ENCODE results near the gene TRABD2B.

TRABD2B gene

DNA sequence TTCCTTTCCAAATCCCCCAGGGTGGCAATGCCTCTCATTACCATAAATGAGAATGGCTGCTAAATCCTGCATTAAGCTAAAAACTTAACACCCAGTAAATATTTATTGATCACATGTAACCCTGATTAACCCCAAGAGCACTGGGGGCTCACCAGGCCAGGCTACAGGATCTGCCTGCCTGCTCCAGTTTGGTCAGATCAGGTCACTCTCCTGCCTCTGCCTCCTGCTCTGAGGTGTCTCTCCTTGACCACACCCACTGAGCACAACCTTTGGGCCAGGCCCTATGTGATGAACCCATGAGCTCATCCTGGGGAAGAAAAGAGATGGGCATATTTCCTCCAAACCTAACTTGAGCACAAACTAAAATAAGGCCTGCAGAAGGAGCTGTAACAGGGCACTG lies 93.5 kb downstream of the TRABD2B start:
- DNase-seq: no peak

DNA sequence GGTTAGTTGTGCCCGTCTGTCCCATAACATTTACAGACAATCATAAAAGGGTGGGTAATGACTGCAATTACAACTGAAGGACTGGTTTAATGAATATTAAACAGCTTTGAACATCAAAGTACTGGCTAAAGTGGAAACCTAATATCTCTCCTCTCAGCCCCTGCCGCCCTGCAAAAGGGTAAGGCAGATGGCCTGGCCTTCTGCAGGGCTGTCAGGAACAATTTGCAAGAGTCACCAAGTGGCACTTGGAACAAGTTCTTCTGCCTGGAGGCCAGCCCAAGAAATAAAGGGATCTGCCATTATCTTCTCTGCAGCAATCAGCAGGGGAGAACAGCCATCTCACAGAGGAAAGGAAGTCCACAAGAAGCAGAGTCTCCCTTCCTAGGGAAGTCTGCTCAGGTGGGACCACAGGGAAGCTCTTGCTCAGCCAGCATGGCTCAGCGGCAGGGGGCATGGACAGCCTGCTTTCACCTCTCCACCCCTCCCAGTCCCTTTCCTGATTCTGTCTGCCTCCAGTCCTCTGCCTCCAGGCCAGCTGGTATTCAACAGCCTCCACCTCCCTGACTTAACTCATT lies 96.1 kb downstream of the TRABD2B start:
- no peak for DNase-seq

DNA sequence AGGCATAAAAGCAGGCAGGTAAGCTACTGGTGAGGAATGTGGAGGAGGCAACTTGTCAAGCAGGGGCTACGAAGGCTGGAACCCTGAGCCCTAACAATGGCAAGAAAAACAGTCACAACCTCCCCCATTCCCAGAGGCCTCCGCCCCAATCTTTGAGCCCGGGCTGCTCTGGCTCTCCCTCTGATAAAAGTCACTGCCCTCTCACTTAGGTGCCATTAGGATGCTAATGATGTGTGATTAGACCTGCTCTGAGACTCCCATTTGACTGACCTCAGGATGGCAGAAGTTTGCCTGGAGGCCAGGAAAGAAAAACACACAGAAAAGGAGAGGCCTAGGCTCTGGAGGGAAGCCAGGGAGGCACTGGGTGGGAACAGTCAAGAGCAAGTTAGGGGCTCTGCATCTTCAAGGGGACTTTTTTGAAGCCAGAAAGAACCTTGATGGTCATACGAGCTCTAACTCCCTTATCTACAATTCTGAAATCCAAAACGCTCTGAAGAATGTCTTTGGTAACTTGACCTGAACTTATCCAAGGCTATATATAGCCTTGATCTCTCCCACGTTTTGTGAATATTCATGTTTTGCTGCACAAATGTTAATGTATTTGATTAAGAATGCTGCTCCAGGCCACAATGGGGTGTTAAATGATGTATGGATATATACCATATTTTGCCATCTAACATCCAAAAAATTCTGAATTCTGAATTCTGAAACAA lies 98.9 kb downstream of the TRABD2B start:
- no peak for DNase-seq

DNA sequence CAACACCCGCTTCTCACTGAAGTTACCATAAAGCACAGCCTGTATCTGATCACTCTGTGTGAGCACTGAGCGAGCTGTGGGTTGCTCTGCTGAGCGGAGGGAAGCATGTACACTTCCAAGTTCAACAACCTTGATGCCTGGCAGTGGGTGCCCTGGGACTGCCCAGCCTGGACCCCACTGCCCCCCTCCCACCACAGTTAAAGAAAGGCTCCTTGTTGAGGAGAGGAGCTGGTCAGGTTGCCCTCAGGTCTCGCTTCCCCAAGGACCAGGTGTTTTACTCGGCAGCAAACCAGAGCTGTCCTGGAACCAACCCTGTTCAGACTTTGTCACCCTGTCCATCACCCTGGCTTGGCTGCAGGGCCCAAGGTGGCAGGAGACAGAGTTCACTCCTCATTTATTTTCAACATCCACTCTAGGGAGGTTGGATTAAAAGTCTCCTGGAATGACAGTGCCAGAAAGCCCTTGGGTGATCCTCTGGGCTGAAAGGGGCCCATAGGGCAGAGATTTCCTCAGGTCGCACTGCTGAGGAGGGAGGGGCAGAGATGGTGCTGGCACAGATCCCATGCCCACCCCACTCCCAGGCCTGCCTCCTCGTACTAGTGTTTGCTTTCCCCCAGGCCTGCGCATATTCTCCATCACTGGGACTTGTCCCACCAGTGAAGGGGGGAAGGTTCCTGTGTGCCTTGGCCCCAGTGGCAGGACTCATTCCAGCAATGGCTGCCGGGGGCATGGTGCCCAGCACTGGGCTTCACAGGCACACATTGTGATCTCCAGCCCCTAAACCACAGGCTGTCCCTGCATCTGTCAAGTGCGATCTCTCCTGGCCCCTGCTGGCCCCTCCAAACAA lies 101.7 kb downstream of the TRABD2B start:
- DNase-seq: no peak

DNA sequence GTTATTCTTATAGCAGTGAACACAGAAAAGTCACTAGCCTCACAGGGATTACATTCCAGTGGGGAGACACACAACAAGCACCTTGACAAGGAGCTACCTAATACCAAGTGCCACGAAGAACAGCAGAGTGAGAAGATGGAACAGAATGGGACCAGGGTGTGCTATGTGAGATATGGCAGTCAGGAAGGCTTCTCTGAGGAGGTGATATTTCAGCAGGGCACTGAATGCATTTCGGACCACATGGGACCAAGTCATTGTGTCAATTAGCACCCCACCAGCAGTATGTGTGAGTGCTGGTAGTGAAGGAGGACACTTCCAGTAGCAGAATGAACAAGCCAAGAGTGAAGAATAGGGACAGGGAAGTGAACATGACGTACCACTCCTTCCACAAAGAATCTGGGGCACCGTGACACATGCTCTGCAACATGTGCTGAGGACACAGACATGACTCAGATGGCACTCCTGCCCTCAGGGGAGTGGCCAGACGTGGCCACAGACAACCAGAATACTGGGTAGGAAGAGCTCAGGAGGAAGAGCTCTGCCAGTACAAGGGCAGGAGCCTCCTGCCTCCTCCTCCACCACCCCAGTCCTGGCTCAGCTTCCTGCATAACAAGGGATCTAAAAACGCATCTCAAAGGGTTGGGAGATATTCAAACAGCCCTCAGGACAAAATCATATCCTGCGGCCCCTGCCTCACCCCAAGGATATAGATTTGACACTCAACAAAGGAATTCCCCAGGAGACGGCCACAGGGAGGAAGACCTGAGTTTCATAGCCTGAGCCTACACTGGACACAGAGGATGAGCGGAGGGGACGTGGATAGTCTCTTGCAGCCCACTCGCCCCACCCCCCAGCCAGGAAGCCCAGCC lies 102.5 kb downstream of the TRABD2B start:
- no peak for DNase-seq

- no peak for DNase-seq
Measured at GRCh38 chr1:47893412-47893811, 103.8 kb downstream of the TRABD2B start.

- DNase-seq: no peak
Measured at GRCh38 chr1:47890779-47891178, 106.4 kb downstream of the TRABD2B start.

DNA sequence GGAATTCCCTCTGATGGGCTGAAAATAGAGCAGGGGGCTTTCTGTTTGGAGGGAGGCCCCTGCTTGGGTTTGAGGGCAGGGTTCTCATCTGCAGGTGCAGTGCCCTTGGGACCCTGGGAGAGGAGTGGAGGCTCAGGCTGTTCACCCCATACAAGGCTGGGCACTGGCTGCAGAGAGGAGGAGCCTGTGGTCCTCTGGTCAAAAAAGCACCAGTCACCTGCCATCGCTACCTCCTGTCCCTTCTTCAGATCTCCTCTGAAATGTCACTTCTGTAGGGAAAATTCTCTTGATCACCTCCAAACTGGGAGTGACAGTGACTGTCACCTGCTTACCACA lies 108.9 kb downstream of the TRABD2B start:
- no peak for DNase-seq

- DNase-seq: no peak
Measured at GRCh38 chr1:47887475-47888293, 109.5 kb downstream of the TRABD2B start.

- no peak for DNase-seq
Measured at GRCh38 chr1:47887060-47887459, 110.1 kb downstream of the TRABD2B start.

DNA sequence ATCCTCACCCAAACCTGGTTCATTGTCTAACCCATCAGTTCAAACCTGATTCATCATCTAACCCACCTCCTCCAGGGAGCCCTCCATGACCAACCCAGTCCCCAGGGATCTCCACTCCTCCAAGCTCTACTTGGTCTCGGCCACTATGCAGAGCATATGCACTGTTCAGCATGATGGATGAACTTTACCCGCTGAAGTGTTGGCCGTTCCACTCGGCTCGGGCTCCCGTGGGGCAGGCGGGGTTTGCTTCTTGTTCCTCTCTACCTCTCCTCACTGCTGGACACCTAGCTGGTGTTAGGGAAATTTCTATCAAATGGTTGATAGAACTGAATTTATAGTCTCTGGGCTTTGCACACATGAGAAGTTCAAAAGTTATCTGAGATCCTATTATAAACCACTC lies 111.0 kb downstream of the TRABD2B start:
- DNase-seq: no peak

DNA sequence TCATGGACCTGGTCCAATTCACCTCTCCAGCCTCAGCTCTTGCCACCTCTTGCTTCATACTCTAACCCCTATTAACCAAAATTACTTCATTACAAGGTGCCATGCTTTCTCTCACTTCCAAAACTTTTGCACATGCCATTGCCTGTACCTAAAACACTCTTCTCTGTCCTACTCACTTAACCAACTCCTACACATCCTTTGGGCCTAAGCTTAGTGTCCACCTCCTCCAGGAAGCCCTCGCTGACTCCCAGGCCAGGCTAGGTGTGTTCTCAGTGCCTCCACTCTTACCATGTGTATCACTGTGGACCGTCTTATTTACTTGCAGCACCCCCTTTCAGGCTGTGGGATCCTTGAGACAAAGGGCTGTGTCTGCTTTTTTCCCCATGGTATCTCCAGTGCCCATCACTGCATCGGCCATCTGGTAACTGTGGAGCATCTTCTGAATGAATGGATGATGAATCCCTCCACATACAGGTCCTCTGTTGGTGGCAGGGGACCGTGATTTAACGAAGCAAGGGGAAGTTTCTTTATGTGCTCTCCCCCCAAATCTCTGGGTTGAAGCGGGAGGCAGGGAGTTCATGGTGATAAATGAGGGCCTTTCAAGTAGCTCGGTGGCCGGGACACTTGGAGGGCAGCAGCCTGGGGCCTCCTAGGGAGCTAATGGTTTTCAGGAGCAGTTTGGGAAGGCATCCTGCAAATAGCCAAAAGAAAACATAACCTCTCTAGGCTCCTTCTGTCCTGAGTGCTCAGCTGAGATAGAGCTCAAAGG lies 111.9 kb downstream of the TRABD2B start:
- DNase-seq: no peak

DNA sequence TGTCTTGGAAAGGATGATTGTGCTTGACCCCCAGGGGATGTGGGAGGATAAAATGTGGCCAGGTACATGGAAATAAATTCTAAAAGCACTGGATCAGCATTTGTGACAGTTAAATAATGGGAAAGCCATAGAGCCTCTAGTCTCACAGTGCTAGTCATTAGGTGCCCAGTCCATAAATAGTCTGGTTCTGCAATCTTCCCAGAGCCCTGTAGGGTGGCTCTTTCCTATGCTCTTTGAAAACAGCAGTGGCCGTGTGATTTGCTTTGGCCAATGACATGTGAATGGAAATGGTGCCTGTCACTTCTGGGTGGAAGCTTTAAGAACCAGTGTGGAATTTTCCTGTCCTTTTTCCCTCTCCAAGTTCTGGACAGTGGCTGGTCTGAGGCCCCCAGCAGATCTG lies 113.2 kb downstream of the TRABD2B start:
- no peak for DNase-seq

GRCh38 chr1:47881505-47882442 lies 115.4 kb downstream of the TRABD2B start:
- DNase-seq: no peak

DNA sequence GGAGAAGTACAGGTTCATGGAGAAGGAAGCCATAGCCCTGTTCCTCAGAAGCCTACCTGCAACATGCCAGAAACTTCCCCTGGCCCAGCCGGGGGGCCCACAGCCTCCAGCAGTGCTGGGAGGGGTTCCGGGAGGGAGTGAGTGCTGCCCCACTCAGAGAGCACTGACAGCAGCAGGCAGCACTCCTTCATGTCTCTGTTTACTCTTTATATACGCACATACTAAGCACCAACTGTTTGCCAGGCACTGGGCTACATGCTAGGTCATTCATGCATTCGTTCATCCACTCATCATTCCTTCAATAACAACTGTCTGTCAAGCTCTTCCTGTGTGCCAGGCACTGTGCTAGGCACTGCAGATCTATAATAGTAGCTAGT lies 120.6 kb downstream of the TRABD2B start:
- no peak for DNase-seq

GRCh38 chr1:47875831-47876586 lies 121.2 kb downstream of the TRABD2B start:
- no peak for DNase-seq

DNA sequence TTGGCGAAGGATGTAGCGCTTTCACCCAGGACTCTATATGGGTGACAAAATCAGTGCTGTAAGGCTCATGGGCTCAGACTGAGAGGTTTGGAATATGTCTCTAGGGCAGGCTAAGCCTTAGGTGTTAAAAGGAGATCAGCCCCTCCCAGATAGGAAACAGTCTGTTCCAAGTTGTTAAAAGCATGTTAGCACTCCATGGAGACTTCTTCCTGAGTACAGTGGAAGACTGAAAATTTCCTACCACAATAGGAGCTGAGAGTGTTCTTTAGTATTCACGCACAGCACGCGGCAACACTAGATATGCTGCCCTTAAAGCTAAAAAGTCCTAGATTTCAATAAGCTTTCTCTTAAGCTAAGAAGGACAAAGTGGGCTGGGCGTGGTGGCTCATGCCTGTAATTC lies 122.1 kb downstream of the TRABD2B start:
- DNase-seq: no peak

GRCh38 chr1:47873337-47873736 lies 123.8 kb downstream of the TRABD2B start:
- no peak for DNase-seq

GRCh38 chr1:47872886-47873285 lies 124.3 kb downstream of the TRABD2B start:
- DNase-seq: no peak
